ENCODE measurements around the gene APBB2. TPM values are rescaled to one million over a fixed set of nuclear protein-coding genes. Genes with fewer than 3 reads are reported as not detected.
A peak's percentile ranks its signal among the peaks of the same experiment; 100 is the strongest.

APBB2 gene
- total RNA-seq, 4 donors from 2014 or later, result 66.3 to 133 (median 90.2) TPM

DNA sequence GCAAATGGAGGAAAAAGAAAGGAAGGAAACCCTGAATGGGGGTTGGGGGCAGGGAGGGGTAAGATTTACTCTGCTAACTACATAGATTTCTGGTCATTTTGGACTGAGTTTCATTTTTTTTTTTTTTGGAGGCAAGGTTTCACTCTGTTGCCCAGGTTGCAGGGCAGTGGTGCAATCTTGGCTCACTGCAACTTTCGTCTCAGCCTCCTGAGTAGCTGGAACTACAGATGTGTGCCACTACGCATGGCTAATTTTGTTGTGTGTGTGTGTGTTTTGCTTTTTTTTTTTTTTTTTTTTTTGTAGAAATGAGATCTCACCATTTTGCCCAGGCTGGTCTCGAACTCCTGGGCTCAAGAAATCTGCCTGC, 223.5 kb downstream of the APBB2 start:
- Histone ChIP-seq H3K27ac (no peak overlapping the region), H3K27me3 (no peaks in the 10 kb centered on the region), H3K36me3 (no peaks in the 10 kb centered on the region), H3K4me1 (peaks cover 0 to 18% (median 0%) of the 10 kb centered on the region in 3 donors), H3K9me3 (no peaks in the 10 kb centered on the region), H3K4me3 (no peak overlapping the region)
- ATAC-seq, result no peak
- TF ChIP-seq, protein P1, sequence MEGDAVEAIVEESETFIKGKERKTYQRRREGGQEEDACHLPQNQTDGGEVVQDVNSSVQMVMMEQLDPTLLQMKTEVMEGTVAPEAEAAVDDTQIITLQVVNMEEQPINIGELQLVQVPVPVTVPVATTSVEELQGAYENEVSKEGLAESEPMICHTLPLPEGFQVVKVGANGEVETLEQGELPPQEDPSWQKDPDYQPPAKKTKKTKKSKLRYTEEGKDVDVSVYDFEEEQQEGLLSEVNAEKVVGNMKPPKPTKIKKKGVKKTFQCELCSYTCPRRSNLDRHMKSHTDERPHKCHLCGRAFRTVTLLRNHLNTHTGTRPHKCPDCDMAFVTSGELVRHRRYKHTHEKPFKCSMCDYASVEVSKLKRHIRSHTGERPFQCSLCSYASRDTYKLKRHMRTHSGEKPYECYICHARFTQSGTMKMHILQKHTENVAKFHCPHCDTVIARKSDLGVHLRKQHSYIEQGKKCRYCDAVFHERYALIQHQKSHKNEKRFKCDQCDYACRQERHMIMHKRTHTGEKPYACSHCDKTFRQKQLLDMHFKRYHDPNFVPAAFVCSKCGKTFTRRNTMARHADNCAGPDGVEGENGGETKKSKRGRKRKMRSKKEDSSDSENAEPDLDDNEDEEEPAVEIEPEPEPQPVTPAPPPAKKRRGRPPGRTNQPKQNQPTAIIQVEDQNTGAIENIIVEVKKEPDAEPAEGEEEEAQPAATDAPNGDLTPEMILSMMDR (IDR thresholded peaks at IDR 0.05), result no peak
- TF ChIP-seq POLR2AphosphoS5 (IDR thresholded peaks at IDR 0.05) (no peak), EP300 (IDR thresholded peaks at IDR 0.05) (no peak), POLR2A (IDR thresholded peaks at IDR 0.05) (no peak)
- 90% methylated on average over 2 of the region's 3 CpGs; no CpG with 5 or more reads in 1 of the 2 donors for WGBS, 2 donors (ENCODE audit: low coverage in 1 of 2)

- 80 to 88% methylated on average over 1 to 3 of the region's 5 CpGs for WGBS, 2 donors (ENCODE audit: low coverage in 1 of 2)
These were observed 224.0 kb downstream of the APBB2 start for GRCh38 chr4:40990236-40990898.

DNA sequence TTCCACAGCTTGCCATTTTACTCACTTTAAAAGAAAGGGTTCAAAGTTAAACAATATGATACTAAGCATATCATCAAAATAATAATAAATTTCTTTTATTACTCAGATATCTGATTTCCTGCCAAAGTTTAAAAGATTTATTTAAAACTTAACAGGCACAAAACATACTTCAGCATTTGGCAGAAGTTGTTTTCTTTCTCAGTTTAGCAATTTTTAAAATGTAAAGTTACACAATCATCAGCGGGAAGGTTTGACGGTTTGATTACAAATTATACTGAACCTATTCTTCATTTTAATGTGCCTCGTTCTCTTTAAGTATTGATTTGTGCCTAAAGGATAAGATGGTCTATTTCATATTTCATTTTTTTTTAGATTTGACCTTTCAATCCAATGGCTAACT, 227.2 kb downstream of the APBB2 start:
- TF ChIP-seq, protein P1 (IDR thresholded peaks at IDR 0.05), result no peak
- TF ChIP-seq POLR2A (IDR thresholded peaks at IDR 0.05) (no peak), POLR2AphosphoS5 (IDR thresholded peaks at IDR 0.05) (no peak), EP300 (IDR thresholded peaks at IDR 0.05) (no peak)
- no peak for ATAC-seq
- H3K36me3 ChIP-seq, result no peaks in the 10 kb centered on the region
- no peaks in the 10 kb centered on the region for H3K27me3 ChIP-seq
- H3K4me3 ChIP-seq, result no peak overlapping the region
- H3K9me3 ChIP-seq, result no peaks in the 10 kb centered on the region
- H3K4me1 ChIP-seq, result peaks cover 0 to 31% (median 0%) of the 10 kb centered on the region in 3 donors
- 52 to 68% methylated on average over 3 of the region's 3 CpGs for WGBS, 2 donors (ENCODE audit: low coverage in 1 of 2)
- H3K27ac ChIP-seq, result no peak overlapping the region

More at GRCh38 chr4:40990236-40990898, 224.0 kb downstream of the APBB2 start:
- no peak for TF ChIP-seq POLR2AphosphoS5 (IDR thresholded peaks at IDR 0.05)
- Histone ChIP-seq H3K4me3 (no peak overlapping the region), H3K36me3 (no peaks in the 10 kb centered on the region), H3K9me3 (no peaks in the 10 kb centered on the region), H3K4me1 (peaks cover 0 to 18% (median 0%) of the 10 kb centered on the region in 3 donors), H3K27me3 (no peaks in the 10 kb centered on the region), H3K27ac (no peak overlapping the region)
- ATAC-seq, result no peak

- Histone ChIP-seq H3K27ac (no peak overlapping the region), H3K9me3 (no peaks in the 10 kb centered on the region), H3K36me3 (no peaks in the 10 kb centered on the region), H3K4me3 (no peak overlapping the region), H3K27me3 (no peaks in the 10 kb centered on the region), H3K4me1 (peaks cover 0 to 31% (median 0%) of the 10 kb centered on the region in 3 donors)
- WGBS, 2 donors (ENCODE audit: low coverage in 1 of 2), result 27 to 30% methylated on average over 2 to 3 of the region's 3 CpGs
- ATAC-seq, result no peak
- TF ChIP-seq POLR2A (IDR thresholded peaks at IDR 0.05), result no peak
- TF ChIP-seq, protein P1 (IDR thresholded peaks at IDR 0.05), result no peak
These were observed 228.0 kb downstream of the APBB2 start for GRCh38 chr4:40986375-40986774.

- H3K36me3 ChIP-seq, result no peaks in the 10 kb centered on the region
- 25 to 30% methylated on average over 4 of the region's 4 CpGs for WGBS, 2 donors (ENCODE audit: low coverage in 1 of 2)
- no peak for TF ChIP-seq POLR2AphosphoS5 (IDR thresholded peaks at IDR 0.05)
- TF ChIP-seq POLR2A (IDR thresholded peaks at IDR 0.05), result no peak
- TF ChIP-seq, protein P1 (IDR thresholded peaks at IDR 0.05), result no peak
- TF ChIP-seq EP300 (IDR thresholded peaks at IDR 0.05), result no peak
- H3K27ac ChIP-seq, result peak overlapping the region in 1 of 4 donors; percentile 50
- no peak for ATAC-seq
- H3K9me3 ChIP-seq, result no peaks in the 10 kb centered on the region
- H3K27me3 ChIP-seq, result no peaks in the 10 kb centered on the region
- H3K4me3 ChIP-seq, result no peak overlapping the region
- H3K4me1 ChIP-seq, result peaks cover 0 to 31% (median 0%) of the 10 kb centered on the region in 3 donors
These were observed 230.3 kb downstream of the APBB2 start for GRCh38 chr4:40984051-40984450.

Data from gastroesophageal sphincter (tissue), 4 donors.